Measurements from ENCODE around the gene ZNF385B. TPM values are rescaled to one million over a fixed set of nuclear protein-coding genes. Genes with fewer than 3 reads are reported as not detected.

Gene ZNF385B
- total and polyA plus RNA-seq, 8 donors = 1.8 to 41.4 (median 3.5) TPM; not detected in 1

DNA sequence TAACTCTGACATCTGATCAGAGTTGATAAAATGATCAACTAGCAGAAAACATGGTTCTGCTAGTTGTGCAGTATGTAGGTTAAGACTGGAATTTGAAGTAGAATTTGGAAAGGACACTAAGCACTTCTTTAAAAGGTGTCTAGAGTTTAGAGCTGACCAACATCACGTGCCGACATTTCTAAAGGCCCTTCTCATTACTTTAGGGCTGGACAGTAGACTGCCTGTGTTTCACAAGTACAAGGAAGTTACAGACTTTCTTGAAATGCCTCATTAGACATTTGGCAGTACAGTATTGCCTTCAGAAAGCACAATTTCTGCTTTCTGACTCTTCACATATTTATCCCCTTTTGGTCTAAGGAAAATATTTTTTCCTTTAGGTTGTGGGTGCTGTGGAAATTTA is 255.3 kb downstream of the ZNF385B start:
- no peaks in the 10 kb centered on the region for H3K9me3 ChIP-seq
- WGBS, 5 donors = 66 to 91% (median 89%) methylated on average over 2 of the region's 2 CpGs
- intact Hi-C loops (cut with DNase I; ENCODE audit: low total_unique reads) = no loop called here

DNA sequence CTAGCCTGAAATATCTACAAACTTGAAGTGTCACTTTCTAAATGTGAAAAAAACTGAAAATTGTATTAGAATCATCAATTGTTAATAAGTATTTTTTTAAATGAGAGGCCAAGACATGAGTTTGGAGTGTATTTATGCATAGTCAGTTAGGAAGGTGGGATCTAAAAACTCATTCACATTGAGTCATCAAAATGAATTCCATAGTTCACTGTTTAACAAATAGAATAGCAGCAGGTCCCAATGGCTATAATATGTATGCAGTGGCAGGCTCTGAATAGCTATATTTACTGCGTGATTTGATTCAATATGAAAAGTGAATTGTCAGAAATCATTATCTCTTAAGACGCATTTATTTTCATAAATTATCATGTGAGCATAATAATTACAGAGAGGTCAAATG is 256.1 kb downstream of the ZNF385B start:
- Histone ChIP-seq H3K4me1 (peaks cover 0 to 7% (median 0%) of the 10 kb centered on the region in 4 donors), H3K36me3 (no peaks in the 10 kb centered on the region), H3K27me3 (no peaks in the 10 kb centered on the region), H3K9me3 (no peaks in the 10 kb centered on the region), H3K4me3 (no peak overlapping the region), H3K27ac (no peak overlapping the region)
- intact Hi-C loops (cut with DNase I; ENCODE audit: low total_unique reads) = no loop called here
- 71 to 83% (median 76%) methylated on average over 2 of the region's 2 CpGs for WGBS, 5 donors
- no peak for TF ChIP-seq EP300 (IDR thresholded peaks at IDR 0.05)
- TF ChIP-seq POLR2AphosphoS5 (IDR thresholded peaks at IDR 0.05) = no peak
- TF ChIP-seq POLR2A (IDR thresholded peaks at IDR 0.05) = no peak
- TF ChIP-seq, protein P1, sequence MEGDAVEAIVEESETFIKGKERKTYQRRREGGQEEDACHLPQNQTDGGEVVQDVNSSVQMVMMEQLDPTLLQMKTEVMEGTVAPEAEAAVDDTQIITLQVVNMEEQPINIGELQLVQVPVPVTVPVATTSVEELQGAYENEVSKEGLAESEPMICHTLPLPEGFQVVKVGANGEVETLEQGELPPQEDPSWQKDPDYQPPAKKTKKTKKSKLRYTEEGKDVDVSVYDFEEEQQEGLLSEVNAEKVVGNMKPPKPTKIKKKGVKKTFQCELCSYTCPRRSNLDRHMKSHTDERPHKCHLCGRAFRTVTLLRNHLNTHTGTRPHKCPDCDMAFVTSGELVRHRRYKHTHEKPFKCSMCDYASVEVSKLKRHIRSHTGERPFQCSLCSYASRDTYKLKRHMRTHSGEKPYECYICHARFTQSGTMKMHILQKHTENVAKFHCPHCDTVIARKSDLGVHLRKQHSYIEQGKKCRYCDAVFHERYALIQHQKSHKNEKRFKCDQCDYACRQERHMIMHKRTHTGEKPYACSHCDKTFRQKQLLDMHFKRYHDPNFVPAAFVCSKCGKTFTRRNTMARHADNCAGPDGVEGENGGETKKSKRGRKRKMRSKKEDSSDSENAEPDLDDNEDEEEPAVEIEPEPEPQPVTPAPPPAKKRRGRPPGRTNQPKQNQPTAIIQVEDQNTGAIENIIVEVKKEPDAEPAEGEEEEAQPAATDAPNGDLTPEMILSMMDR (IDR thresholded peaks at IDR 0.05) = no peak
- no peak for DNase-seq

More for the DNA sequence above, 255.3 kb downstream of the ZNF385B start:
- H3K4me3 ChIP-seq = no peak overlapping the region
- peaks cover 0 to 7% (median 0%) of the 10 kb centered on the region in 4 donors for H3K4me1 ChIP-seq
- no peak overlapping the region for H3K27ac ChIP-seq
- H3K27me3 ChIP-seq = no peaks in the 10 kb centered on the region
- DNase-seq = no peak
- H3K36me3 ChIP-seq = no peaks in the 10 kb centered on the region
- TF ChIP-seq POLR2AphosphoS5 (IDR thresholded peaks at IDR 0.05) (no peak), EP300 (IDR thresholded peaks at IDR 0.05) (no peak), POLR2A (IDR thresholded peaks at IDR 0.05) (no peak)
- TF ChIP-seq, protein P1 (IDR thresholded peaks at IDR 0.05) = no peak

DNA sequence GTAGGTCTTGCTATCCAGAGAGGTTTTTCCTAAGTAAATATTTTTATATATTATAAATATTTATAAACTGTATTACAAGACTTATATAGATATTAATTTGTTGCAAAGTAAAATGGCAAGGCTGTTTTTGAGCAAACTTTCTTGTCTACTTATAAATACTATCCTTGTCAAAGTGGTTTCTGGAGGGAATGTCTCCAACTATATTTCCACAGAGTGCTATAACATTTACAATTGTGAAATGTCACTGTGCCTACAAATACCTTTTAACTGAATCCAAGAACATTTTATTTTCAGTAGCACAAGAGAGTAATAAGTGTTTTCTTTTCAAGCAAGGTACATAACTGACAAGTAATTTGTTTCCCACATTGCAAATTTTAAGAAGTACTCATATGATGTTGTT is 256.8 kb downstream of the ZNF385B start:
- no peaks in the 10 kb centered on the region for H3K9me3 ChIP-seq
- no peak for DNase-seq
- intact Hi-C loops (cut with DNase I; ENCODE audit: low total_unique reads) = no loop called here

DNA sequence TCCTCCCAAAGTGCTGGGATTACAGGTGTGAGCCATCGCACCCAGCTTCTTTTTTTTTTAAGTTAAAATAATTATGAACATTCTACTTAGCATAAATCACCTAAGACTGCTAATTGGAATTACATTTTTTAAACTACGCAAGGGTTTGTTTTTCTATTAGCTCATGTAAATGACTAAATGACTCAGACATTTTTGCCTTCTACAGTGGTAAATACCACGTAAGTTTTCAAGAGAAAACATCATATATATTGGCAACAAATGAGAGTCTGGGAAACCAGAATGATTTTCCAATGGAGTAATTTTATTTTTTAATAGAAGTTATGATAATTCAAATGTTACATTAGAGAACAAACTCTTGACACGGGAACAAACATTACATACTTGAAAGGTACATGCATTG is 259.0 kb downstream of the ZNF385B start:
- H3K36me3 ChIP-seq = no peaks in the 10 kb centered on the region
- DNase-seq = no peak
- intact Hi-C loops (cut with DNase I; ENCODE audit: low total_unique reads) = no loop called here
- TF ChIP-seq POLR2A (IDR thresholded peaks at IDR 0.05) (no peak), POLR2AphosphoS5 (IDR thresholded peaks at IDR 0.05) (no peak), EP300 (IDR thresholded peaks at IDR 0.05) (no peak)
- TF ChIP-seq, protein P1 (IDR thresholded peaks at IDR 0.05) = no peak
- peaks cover 0 to 7% (median 0%) of the 10 kb centered on the region in 4 donors for H3K4me1 ChIP-seq
- no peak overlapping the region for H3K27ac ChIP-seq
- H3K9me3 ChIP-seq = no peaks in the 10 kb centered on the region
- 85 to 93% (median 91%) methylated on average over 4 of the region's 4 CpGs for WGBS, 5 donors
- no peaks in the 10 kb centered on the region for H3K27me3 ChIP-seq
- no peak overlapping the region for H3K4me3 ChIP-seq

More for the DNA sequence above, 256.8 kb downstream of the ZNF385B start:
- H3K4me3 ChIP-seq = no peak overlapping the region
- peaks cover 0 to 7% (median 0%) of the 10 kb centered on the region in 4 donors for H3K4me1 ChIP-seq
- no peaks in the 10 kb centered on the region for H3K27me3 ChIP-seq
- no peak for TF ChIP-seq EP300 (IDR thresholded peaks at IDR 0.05)
- no peak for TF ChIP-seq POLR2AphosphoS5 (IDR thresholded peaks at IDR 0.05)
- TF ChIP-seq, protein P1 (IDR thresholded peaks at IDR 0.05) = no peak
- TF ChIP-seq POLR2A (IDR thresholded peaks at IDR 0.05) = no peak
- no peak overlapping the region for H3K27ac ChIP-seq
- H3K36me3 ChIP-seq = no peaks in the 10 kb centered on the region

Measured in stomach (tissue), 9 donors.